Ishikawa (cell line): Measurements from ENCODE around the gene SRBD1.

Experiments used
- CEBPB ChIP-seq: IDR thresholded peaks from 2 replicates; pipeline ENCODE4 v1.6.1; 2012
- CREB1 ChIP-seq: IDR thresholded peaks from 2 replicates; pipeline ENCODE4 v1.6.1; 2012; ENCODE audit warnings: low read depth
- EGR1 ChIP-seq: IDR thresholded peaks from 2 replicates; pipeline ENCODE4 v1.6.1; 2012
- EP300 ChIP-seq: IDR thresholded peaks from 2 replicates; pipeline ENCODE4 v1.6.1; 2012; ENCODE audit warnings: borderline replicate concordance
- FOXM1 ChIP-seq: IDR thresholded peaks from 2 replicates; pipeline ENCODE4 v1.6.1; 2012; ENCODE audit warnings: low read depth, borderline replicate concordance
- NFIC ChIP-seq: IDR thresholded peaks from 2 replicates; pipeline ENCODE4 v1.6.1; 2012
- RAD21 ChIP-seq: IDR thresholded peaks from 2 replicates; pipeline ENCODE4 v1.6.1; 2012; ENCODE audit warnings: low read depth
- REST ChIP-seq: IDR thresholded peaks from 2 replicates; pipeline ENCODE4 v1.6.1; 2012; ENCODE audit warnings: low read depth, mild to moderate bottlenecking
- TAF1 ChIP-seq: IDR thresholded peaks from 2 replicates; pipeline ENCODE4 v1.6.1; 2012; ENCODE audit warnings: low read depth, mild to moderate bottlenecking
- TCF12 ChIP-seq: IDR thresholded peaks from 2 replicates; pipeline ENCODE4 v1.6.1; 2012; ENCODE audit warnings: low read depth
- TEAD4 ChIP-seq: IDR thresholded peaks from 2 replicates; pipeline ENCODE4 v1.6.1; 2012
- YY1 ChIP-seq: IDR thresholded peaks from 2 replicates; pipeline ENCODE4 v1.6.1; 2012; ENCODE audit warnings: low read depth
- ZBTB7A ChIP-seq: IDR thresholded peaks from 2 replicates; pipeline ENCODE4 v1.6.1; 2012; ENCODE audit warnings: low read depth
- TF ChIP-seq, protein P1 (sequence below): IDR thresholded peaks from 2 replicates; pipeline ENCODE4 v1.6.1; 2012
- TF ChIP-seq, protein P2 (sequence below): IDR thresholded peaks from 2 replicates; pipeline ENCODE4 v1.6.1; 2012

Gene SRBD1

DNA sequence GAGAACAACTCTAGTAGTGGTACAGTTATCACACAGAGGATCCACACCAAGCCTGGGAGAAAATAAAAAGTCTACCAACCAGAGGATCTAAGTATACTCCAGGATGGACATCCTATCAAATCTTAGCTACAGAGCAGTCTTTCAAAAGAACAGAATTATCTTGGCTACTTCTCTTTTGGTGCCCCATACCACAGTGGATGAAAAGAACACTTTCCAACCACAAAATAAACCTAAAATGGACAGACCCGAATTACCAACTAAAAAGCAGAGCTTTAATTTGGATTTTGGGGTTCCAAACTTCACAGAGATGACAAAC is 116.1 kb downstream of the SRBD1 start:
- TF ChIP-seq TEAD4, result no peak
- no peak for TF ChIP-seq YY1
- TF ChIP-seq EP300, result no peak
- TF ChIP-seq FOXM1, result no peak
- no peak for TF ChIP-seq RAD21
- TF ChIP-seq CREB1, result no peak
- no peak for TF ChIP-seq TCF12
- TF ChIP-seq REST, result no peak
- TF ChIP-seq, protein P1, sequence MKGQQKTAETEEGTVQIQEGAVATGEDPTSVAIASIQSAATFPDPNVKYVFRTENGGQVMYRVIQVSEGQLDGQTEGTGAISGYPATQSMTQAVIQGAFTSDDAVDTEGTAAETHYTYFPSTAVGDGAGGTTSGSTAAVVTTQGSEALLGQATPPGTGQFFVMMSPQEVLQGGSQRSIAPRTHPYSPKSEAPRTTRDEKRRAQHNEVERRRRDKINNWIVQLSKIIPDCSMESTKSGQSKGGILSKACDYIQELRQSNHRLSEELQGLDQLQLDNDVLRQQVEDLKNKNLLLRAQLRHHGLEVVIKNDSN, result no peak

DNA sequence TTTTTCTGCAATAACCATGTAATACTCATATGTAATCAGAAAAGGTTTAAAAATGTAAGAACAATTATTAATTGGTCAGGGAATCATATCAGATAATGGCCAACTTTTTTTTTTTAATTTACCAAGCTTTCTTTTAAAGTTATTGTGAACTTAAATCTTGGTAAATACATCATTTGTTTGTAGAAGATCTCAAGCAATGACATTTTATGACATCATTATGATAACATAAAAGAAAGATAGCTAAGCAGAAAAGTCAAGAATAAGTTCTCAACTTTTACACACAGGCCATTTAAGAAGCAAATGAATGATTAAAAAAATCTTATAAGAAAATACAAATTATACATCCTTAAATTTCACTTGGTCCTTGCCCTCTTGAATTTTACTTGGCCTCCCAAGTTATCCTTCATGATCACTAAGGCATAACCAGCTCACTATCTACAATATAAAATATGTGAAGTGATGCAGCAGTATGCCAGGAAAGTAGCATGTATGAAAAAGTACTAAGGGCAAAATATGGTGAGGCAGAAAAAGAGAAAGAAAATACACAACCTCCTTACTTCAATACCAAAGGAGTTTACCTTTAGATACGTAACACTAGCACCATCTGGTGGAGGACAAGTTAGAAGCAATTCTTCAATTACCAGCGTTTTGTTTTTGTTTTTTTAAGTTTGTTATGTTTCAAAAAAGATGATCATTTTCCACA is 116.6 kb downstream of the SRBD1 start:
- TF ChIP-seq CEBPB, result no peak
- peak; percentile 85 for TF ChIP-seq RAD21
- TF ChIP-seq CREB1, result no peak

GRCh38 chr2:45484965-45485364 is 126.1 kb downstream of the SRBD1 start:
- TF ChIP-seq TCF12, result no peak
- TF ChIP-seq RAD21, result no peak
- TF ChIP-seq TEAD4, result no peak
- no peak for TF ChIP-seq ZBTB7A
- TF ChIP-seq CEBPB, result no peak
- no peak for TF ChIP-seq NFIC
- no peak for TF ChIP-seq CREB1
- TF ChIP-seq, protein P1, result no peak
- TF ChIP-seq EP300, result no peak
- TF ChIP-seq REST, result no peak
- TF ChIP-seq FOXM1, result no peak
- TF ChIP-seq, protein P2, sequence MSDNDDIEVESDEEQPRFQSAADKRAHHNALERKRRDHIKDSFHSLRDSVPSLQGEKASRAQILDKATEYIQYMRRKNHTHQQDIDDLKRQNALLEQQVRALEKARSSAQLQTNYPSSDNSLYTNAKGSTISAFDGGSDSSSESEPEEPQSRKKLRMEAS, result no peak
- TF ChIP-seq EGR1, result no peak
- TF ChIP-seq TAF1, result no peak
- TF ChIP-seq YY1, result no peak

- TF ChIP-seq RAD21, result no peak
- TF ChIP-seq EP300, result no peak
- TF ChIP-seq TEAD4, result no peak
- no peak for TF ChIP-seq FOXM1
- TF ChIP-seq CREB1, result no peak
- TF ChIP-seq NFIC, result no peak
- TF ChIP-seq REST, result no peak
- TF ChIP-seq ZBTB7A, result no peak
- TF ChIP-seq TCF12, result no peak
- TF ChIP-seq EGR1, result no peak
- TF ChIP-seq, protein P2, result no peak
- no peak for TF ChIP-seq YY1
- TF ChIP-seq CEBPB, result no peak
- TF ChIP-seq TAF1, result no peak
Measured at GRCh38 chr2:45483997-45484396, 127.1 kb downstream of the SRBD1 start.

GRCh38 chr2:45477546-45477945 is 133.5 kb downstream of the SRBD1 start:
- no peak for TF ChIP-seq CEBPB
- TF ChIP-seq, protein P1, result no peak
